HCT116 (cell line): ENCODE measurements around the gene HDLBP. TPM values are rescaled to one million over a fixed set of nuclear protein-coding genes. Genes with fewer than 3 reads are reported as not detected.

Experiments used
- ATAC-seq: fragments of 200-7000 bp; cut with Tn5 transposase; 2 replicates; pipeline ENCODE4 v1.9.1; 2020; ENCODE audit warnings: mild to moderate bottlenecking, moderate library complexity
- BruUV-seq: library from RNA; stranded (reverse); fragments of 400-500 nt; replicated peaks from 2 replicates; lab custom pipeline; 2021; lab: Mats Ljungman, UMichigan
- CTCF ChIA-PET: fragments of 300-600 bp; sonication (Branson Sonifier 250); formaldehyde crosslinking; loops from one replicate; lab custom pipeline; 2021; ENCODE audit warnings: antibody characterized with exemption; lab: Charles Lee
- POLR2A ChIA-PET: fragments of 300-600, 350-600 bp; sonication (Branson Sonifier 250); formaldehyde crosslinking; loops from one replicate; lab custom pipeline; 2021; ENCODE audit warnings: antibody characterized with exemption; lab: Charles Lee
- RAD21 ChIA-PET, 2 experiments: fragments of 300-600 bp; sonication (Branson Sonifier 250); formaldehyde crosslinking; loops; one replicate each; lab custom pipeline; 2023; ENCODE audit warnings: low total read pairs in 2 of 2; ENCODE audit not compliant: uncharacterized antibody in 2 of 2, unreplicated experiment in 2 of 2, low non-redundant PET in 1 of 2; lab: Charles Lee
- DNase-seq: peaks from one replicate; pipeline ENCODE4 v3.0.0-alpha.2; 2010; ENCODE audit warnings: low read depth, low spot score
- H2AFZ ChIP-seq: fragments of 200-600 bp; shearing (Covaris generic), sonication (generic); 2 replicates; pipeline ENCODE4 v1.6.1; 2017; ENCODE audit warnings: low read depth, mixed run types, mixed read lengths, antibody characterized with exemption, low read length; ENCODE audit not compliant: poor library complexity, severe bottlenecking
- H3K27ac ChIP-seq: 2 replicates; pipeline ENCODE4 v1.5.1; 2012; ENCODE audit warnings: low read depth, low read length
- H3K27me3 ChIP-seq: fragments of 200-600 bp; sonication (generic); 2 replicates; pipeline ENCODE4 v1.6.1; 2016; ENCODE audit warnings: mixed run types, low read length, mixed read lengths; ENCODE audit not compliant: insufficient read depth
- H3K36me3 ChIP-seq, 2 experiments: fragments of 200-500 bp in 1 of 2; fragments of 200-600 bp in 1 of 2; sonication (Bioruptor generic) in 1 of 2; sonication (generic) in 1 of 2; 2 replicates each; pipeline versions ENCODE4 v1.5.1 to v1.6.1; 2014 to 2016; ENCODE audit warnings: low read length in 2 of 2, inconsistent platforms in 1 of 2, mixed read lengths in 1 of 2, mixed run types in 1 of 2; ENCODE audit not compliant: insufficient read depth in 2 of 2, control insufficient read depth in 1 of 2
- H3K4me1 ChIP-seq, 2 experiments: fragments of 200-600 bp in 1 of 2; sonication (generic) in 1 of 2; 2 replicates each; pipeline versions ENCODE4 v1.5.1 to v1.6.1; 2012 to 2017; ENCODE audit warnings: low read length in 2 of 2, inconsistent platforms in 1 of 2, mild to moderate bottlenecking in 1 of 2, mixed read lengths in 1 of 2, mixed run types in 1 of 2, moderate library complexity in 1 of 2; ENCODE audit not compliant: insufficient read depth in 2 of 2, control insufficient read depth in 1 of 2
- H3K4me2 ChIP-seq: fragments of 200-600 bp; sonication (generic); 2 replicates; pipeline ENCODE4 v1.6.1; 2017; ENCODE audit warnings: mixed run types, low read length, mixed read lengths
- H3K4me3 ChIP-seq, 2 experiments: fragments of 200-600 bp in 1 of 2; sonication (generic) in 1 of 2; replicated peaks in 1 of 2; 2 replicates each; pipeline ENCODE4 v1.5.1; 2011 to 2016; ENCODE audit warnings: low read length in 2 of 2, control low read depth in 1 of 2, low read depth in 1 of 2, mild to moderate bottlenecking in 1 of 2, mixed read lengths in 1 of 2, mixed run types in 1 of 2
- H3K79me2 ChIP-seq: fragments of 200-600 bp; sonication (generic); 2 replicates; pipeline ENCODE4 v1.6.1; 2017; ENCODE audit warnings: mild to moderate bottlenecking, mixed run types, low read length, moderate library complexity, mixed read lengths; ENCODE audit not compliant: insufficient read depth
- H3K9ac ChIP-seq: fragments of 200-600 bp; sonication (generic); 2 replicates; pipeline ENCODE4 v1.6.1; 2016; ENCODE audit warnings: low read length, mixed read lengths
- H3K9me2 ChIP-seq: fragments of 200-600 bp; sonication (generic), shearing (Covaris generic); 2 replicates; pipeline ENCODE4 v1.6.1; 2017; ENCODE audit warnings: mixed run types, mild to moderate bottlenecking, moderate library complexity; ENCODE audit not compliant: insufficient read depth
- H3K9me3 ChIP-seq, 2 experiments: fragments of 200-500 bp in 1 of 2; fragments of 200-600 bp in 1 of 2; sonication (Bioruptor generic) in 1 of 2; sonication (generic) in 1 of 2; 2 replicates each; pipeline ENCODE4 v1.6.1; 2014 to 2017; ENCODE audit warnings: low read length in 2 of 2, mixed read lengths in 2 of 2, inconsistent platforms in 1 of 2, low read depth in 1 of 2, mild to moderate bottlenecking in 1 of 2, mixed run types in 1 of 2, moderate library complexity in 1 of 2; ENCODE audit not compliant: control insufficient read depth in 1 of 2, insufficient read depth in 1 of 2
- H4K20me1 ChIP-seq: fragments of 200-600 bp; sonication (generic), shearing (Covaris generic); 2 replicates; pipeline ENCODE4 v1.6.1; 2017; ENCODE audit warnings: mixed run types, mild to moderate bottlenecking, moderate library complexity; ENCODE audit not compliant: insufficient read depth
- CBX3 ChIP-seq: IDR thresholded peaks from 2 replicates; pipeline ENCODE4 v1.6.1; 2012; ENCODE audit warnings: low read depth
- CEBPB ChIP-seq: IDR thresholded peaks from 2 replicates; pipeline ENCODE4 v1.6.1; 2012; ENCODE audit warnings: low read depth
- EGR1 ChIP-seq: IDR thresholded peaks from 2 replicates; pipeline ENCODE4 v1.6.1; 2012; ENCODE audit warnings: low read depth
- ELF1 ChIP-seq: IDR thresholded peaks from 2 replicates; pipeline ENCODE4 v1.6.1; 2012; ENCODE audit warnings: low read depth, borderline replicate concordance
- EZH2 ChIP-seq: fragments of 200-600 bp; sonication (generic); IDR thresholded peaks from 2 replicates; pipeline ENCODE4 v1.6.1; 2017; ENCODE audit warnings: antibody characterized with exemption, mixed run types
- EZH2phosphoT487 ChIP-seq: fragments of 200-600 bp; IDR thresholded peaks from 2 replicates; pipeline ENCODE4 v1.6.1; 2018; ENCODE audit warnings: antibody characterized with exemption, borderline replicate concordance
- FOSL1 ChIP-seq: IDR thresholded peaks from 2 replicates; pipeline ENCODE4 v1.6.1; 2012; ENCODE audit warnings: low read depth
- JUND ChIP-seq: IDR thresholded peaks from 2 replicates; pipeline ENCODE4 v1.6.1; 2012
- POLR2AphosphoS5 ChIP-seq: IDR thresholded peaks from 2 replicates; pipeline ENCODE4 v1.6.1; 2011; ENCODE audit warnings: mild to moderate bottlenecking, low read depth, low read length, moderate library complexity
- RAD21 ChIP-seq: IDR thresholded peaks from 2 replicates; pipeline ENCODE4 v1.6.1; 2012; ENCODE audit warnings: low read depth, mild to moderate bottlenecking
- SP1 ChIP-seq: IDR thresholded peaks from 2 replicates; pipeline ENCODE4 v1.6.1; 2012; ENCODE audit warnings: low read depth
- SRF ChIP-seq: IDR thresholded peaks from 2 replicates; pipeline ENCODE4 v1.6.1; 2012; ENCODE audit warnings: low read depth
- TCF7L2 ChIP-seq: IDR thresholded peaks from 2 replicates; pipeline ENCODE4 v1.7.0; 2011; ENCODE audit warnings: borderline replicate concordance, inconsistent platforms; ENCODE audit not compliant: insufficient read depth, insufficient read length; ENCODE audit errors: extremely low read depth
- YY1 ChIP-seq: IDR thresholded peaks from 2 replicates; pipeline ENCODE4 v1.6.1; 2011; ENCODE audit warnings: low read length, low read depth, moderate library complexity, mild to moderate bottlenecking; ENCODE audit not compliant: insufficient replicate concordance; ENCODE audit errors: extremely low read depth
- ZFX ChIP-seq: fragments of 450-650 bp; IDR thresholded peaks from 2 replicates; pipeline ENCODE4 v1.6.1; 2017
- ZNF274 ChIP-seq: fragments of 200-500 bp; sonication (Bioruptor generic); IDR thresholded peaks from 2 replicates; pipeline ENCODE4 v1.6.1; 2014; ENCODE audit warnings: mild to moderate bottlenecking, low read depth, low read length, inconsistent platforms
- intact Hi-C: fragments of 100-400 bp; cut with micrococcal nuclease; formaldehyde crosslinking; loops from 2 replicates; pipeline ENCODE4 v1.10.0; 2022
- total RNA-seq: library from RNA; stranded (reverse); gene quantifications from one replicate; pipeline ENCODE4 v1.2.1, GENCODE V29; 2021; ENCODE audit not compliant: unreplicated experiment
- TF ChIP-seq, protein P1 (sequence below): IDR thresholded peaks from 2 replicates; pipeline ENCODE4 v1.6.1; 2012
- TF ChIP-seq, protein P2 (sequence below), 3 experiments: fragments of 200-600 bp in 1 of 3; sonication (generic) in 1 of 3; IDR thresholded peaks in 2 of 3; conservative IDR thresholded peaks in 1 of 3; 2 replicates each; pipeline ENCODE4 v1.5.1; 2012 to 2017; ENCODE audit warnings: low read depth in 2 of 3, low read length in 2 of 3, antibody characterized with exemption in 1 of 3, borderline replicate concordance in 1 of 3, control low read depth in 1 of 3, mild to moderate bottlenecking in 1 of 3, mixed read lengths in 1 of 3, mixed run types in 1 of 3, moderate library complexity in 1 of 3; ENCODE audit not compliant: insufficient read depth in 1 of 3
- TF ChIP-seq, protein P3 (sequence below): IDR thresholded peaks from 2 replicates; pipeline ENCODE4 v1.6.1; 2012

The HDLBP gene
- total RNA-seq, 1 experiment from 2014 or later = 462 TPM

DNA sequence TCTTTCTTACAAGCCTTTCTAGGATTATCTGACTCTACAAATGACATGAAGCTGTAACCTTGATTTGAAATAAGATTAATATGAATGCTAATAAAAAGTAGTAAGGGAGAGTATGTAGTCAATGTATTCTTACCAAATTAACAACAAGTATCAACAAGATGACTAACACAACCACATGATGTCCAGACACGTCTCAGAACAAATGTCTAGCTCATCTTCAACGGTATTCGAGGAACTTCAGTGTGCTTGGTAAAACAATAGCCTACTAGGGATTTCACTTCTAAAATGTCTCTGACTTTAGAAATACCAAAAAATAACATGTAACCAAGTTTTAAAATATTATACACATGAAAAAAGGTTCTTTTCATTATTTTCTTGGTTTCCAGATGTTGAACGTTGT is 3.4 kb downstream of the HDLBP start:
- H3K9me2 ChIP-seq = no peaks in the 10 kb centered on the region
- POLR2A ChIA-PET = no interaction called here
- no peaks in the 10 kb centered on the region for H3K36me3 ChIP-seq
- H3K27ac ChIP-seq = no peak overlapping the region
- H3K79me2 ChIP-seq = peaks cover 91% of the 10 kb centered on the region
- no peak overlapping the region for H3K9ac ChIP-seq
- DNase-seq (no peak), ATAC-seq (no peak)
- intact Hi-C loops = no loop called here
- H3K4me2 ChIP-seq = no peak overlapping the region
- RAD21 ChIA-PET = no interaction called here
- H3K27me3 ChIP-seq = no peaks in the 10 kb centered on the region
- TF ChIP-seq EGR1 = no peak
- no peak for TF ChIP-seq RAD21
- TF ChIP-seq EZH2 = no peak
- no peak for TF ChIP-seq ZFX
- no peak for TF ChIP-seq SP1
- TF ChIP-seq, protein P1, sequence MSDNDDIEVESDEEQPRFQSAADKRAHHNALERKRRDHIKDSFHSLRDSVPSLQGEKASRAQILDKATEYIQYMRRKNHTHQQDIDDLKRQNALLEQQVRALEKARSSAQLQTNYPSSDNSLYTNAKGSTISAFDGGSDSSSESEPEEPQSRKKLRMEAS = no peak
- no peak for TF ChIP-seq CEBPB
- TF ChIP-seq CBX3 = no peak
- no peak for TF ChIP-seq SRF
- TF ChIP-seq, protein P2, sequence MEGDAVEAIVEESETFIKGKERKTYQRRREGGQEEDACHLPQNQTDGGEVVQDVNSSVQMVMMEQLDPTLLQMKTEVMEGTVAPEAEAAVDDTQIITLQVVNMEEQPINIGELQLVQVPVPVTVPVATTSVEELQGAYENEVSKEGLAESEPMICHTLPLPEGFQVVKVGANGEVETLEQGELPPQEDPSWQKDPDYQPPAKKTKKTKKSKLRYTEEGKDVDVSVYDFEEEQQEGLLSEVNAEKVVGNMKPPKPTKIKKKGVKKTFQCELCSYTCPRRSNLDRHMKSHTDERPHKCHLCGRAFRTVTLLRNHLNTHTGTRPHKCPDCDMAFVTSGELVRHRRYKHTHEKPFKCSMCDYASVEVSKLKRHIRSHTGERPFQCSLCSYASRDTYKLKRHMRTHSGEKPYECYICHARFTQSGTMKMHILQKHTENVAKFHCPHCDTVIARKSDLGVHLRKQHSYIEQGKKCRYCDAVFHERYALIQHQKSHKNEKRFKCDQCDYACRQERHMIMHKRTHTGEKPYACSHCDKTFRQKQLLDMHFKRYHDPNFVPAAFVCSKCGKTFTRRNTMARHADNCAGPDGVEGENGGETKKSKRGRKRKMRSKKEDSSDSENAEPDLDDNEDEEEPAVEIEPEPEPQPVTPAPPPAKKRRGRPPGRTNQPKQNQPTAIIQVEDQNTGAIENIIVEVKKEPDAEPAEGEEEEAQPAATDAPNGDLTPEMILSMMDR (IDR thresholded peaks at IDR 0.05 in 2 of 3, conservative IDR thresholded peaks at IDR 0.05 in 1 of 3; ENCODE audit: borderline replicate concordance in 1 of 3, insufficient read depth in 1 of 3, low read depth in 2 of 3, low read length in 2 of 3) = no peak
- TF ChIP-seq EZH2phosphoT487 = no peak
- TF ChIP-seq ELF1 = no peak
- TF ChIP-seq POLR2AphosphoS5 = no peak
- no peak for TF ChIP-seq YY1
- TF ChIP-seq FOSL1 = no peak
- TF ChIP-seq, protein P3, sequence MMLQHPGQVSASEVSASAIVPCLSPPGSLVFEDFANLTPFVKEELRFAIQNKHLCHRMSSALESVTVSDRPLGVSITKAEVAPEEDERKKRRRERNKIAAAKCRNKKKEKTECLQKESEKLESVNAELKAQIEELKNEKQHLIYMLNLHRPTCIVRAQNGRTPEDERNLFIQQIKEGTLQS = no peak
- TF ChIP-seq JUND = no peak
- no peak for TF ChIP-seq TCF7L2
- no peak for TF ChIP-seq ZNF274
- H3K4me3 ChIP-seq = no peak overlapping the region
- H3K4me1 ChIP-seq = peaks cover 6 to 20% of the 10 kb centered on the region in 2 experiments; a peak in 3 of 4 replicates
- no peak overlapping the region for H2AFZ ChIP-seq
- no TSS peak for BruUV-seq
- peaks cover 21% of the 10 kb centered on the region; the same call in 1 of the 2 replicates for H4K20me1 ChIP-seq
- H3K9me3 ChIP-seq = no peaks in the 10 kb centered on the region
- CTCF ChIA-PET = no interaction called here
